HG03175 (cell line): Measurements from ENCODE around the gene DPP10.
"Not testable (repeated sequence)": the region's sequence is repeated elsewhere in the genome, so short reads cannot be mapped to it uniquely, and the experiment has no call there.

Experiments used
- ATAC-seq: cut with Tn5 transposase; IDR thresholded peaks from one replicate; pipeline ENCODE4 v1.9.1; 2021; ENCODE audit warnings: mild to moderate bottlenecking, moderate library complexity; ENCODE audit not compliant: unreplicated experiment

DPP10 gene

DNA sequence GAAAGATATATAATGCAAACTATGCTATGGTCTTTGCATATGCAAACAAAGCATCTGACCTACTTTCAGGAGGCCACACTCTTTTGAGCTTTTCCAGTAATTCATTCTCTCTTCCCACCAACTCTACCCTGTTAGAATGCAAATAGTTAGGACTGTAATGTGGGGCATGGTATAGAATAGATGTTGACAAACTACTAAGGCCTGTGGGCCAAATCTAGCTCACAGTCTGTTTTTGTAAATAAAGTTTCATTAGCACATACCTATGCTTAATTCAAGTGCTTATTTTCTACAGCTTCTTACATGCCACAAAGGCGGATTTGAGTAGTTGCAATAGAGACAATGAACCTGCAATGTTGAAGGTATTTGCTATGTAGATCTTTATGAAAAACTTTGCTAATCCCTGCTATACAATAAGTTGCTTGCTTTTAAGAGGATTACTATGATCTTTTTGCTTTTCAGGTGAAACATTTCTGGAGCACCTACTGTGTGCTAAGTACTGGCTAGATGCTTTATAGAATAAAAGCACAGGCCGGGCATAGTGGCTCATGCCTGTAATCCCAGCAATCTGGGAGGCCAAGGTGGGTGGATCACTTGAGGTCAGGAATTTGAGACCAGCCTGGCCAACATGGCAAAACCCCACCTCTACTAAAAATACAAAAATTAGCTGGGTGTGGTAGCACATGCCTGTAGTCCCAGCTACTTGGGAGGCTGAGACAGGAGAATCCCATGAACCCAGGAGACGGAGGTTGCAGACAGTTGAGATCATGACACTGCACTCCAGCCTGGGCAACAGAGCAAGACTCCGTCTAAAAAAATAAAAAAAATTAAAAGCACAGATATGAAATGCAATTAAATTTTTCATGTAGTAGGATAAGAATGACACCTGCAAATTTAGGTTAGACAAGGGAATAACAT lies 267.8 kb downstream of the DPP10 start:
- no peak for ATAC-seq

DNA sequence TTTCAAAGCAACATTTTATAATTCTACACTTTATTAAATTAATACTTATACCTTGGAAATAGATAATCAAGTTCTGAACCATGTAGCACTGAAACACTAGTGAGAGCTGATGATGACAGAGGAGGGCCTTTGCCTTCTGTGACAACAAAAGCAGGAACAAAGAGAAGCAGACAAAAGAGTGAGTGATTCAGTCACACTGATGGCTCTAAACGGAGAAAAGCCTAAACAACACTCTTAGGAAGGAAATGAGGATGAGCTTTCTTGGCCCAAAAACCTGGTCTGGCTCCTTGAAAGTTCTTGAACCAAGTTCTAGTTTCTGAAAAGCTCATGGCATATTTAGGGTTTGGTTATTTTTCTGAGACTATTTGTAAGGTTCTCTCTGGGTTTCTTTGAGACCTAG lies 271.9 kb downstream of the DPP10 start:
- no peak for ATAC-seq

DNA sequence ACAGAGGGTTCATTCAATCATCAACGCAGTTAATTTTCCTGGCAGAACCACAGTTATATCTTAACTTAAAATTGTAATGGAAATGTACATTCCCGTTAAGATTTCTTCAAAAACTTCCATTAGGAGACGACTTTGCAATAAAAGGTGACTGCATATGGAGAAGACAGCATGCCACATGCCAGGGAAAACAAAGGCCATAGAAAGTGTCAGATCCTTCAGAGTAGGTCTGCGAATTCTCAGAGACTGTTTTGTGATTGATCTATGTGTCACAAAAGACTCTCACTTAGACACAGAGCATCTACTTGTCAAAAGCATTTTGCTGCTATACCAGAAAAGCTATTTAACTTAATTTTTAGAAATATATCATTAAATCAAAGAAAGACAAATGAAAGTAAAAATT lies 274.6 kb downstream of the DPP10 start:
- no peak for ATAC-seq

DNA sequence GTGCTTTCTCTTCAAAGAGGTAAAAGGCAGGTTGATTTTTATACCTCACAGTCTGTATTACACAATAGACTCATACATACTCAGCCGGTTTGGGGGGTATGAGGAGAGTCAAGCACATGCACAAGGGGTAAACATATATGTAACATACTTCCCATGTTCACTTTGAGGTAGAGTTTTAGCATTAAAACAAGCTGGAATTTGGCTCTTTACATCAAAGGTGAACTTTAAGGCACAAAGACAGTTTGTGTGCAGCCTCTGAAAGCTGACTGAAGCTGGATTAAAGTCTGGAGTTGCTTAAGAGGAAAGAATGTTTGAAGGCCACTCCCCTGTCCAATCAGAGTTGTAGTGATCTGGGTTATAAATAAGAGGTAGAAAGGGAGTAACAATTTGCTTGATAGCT lies 282.0 kb downstream of the DPP10 start:
- no peak for ATAC-seq

DNA sequence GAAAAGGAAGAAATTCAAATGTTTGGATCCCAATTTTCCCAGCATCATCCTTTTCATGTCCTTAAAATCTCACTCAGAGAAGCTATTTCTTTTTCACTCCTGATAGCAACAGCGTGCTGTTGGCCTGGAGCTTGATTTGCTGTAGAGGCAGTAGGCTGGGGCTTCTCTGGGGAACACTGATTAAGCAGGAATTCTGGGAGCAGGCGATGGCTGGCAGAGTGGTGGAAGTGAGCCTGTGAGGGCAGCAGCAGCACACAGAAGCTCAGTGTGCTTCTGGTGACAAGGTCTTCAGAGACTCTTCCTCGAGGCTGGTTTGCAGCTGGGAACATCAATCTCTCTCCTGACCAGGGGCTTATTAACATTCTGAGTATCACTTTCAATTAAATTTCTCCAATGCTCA lies 284.6 kb downstream of the DPP10 start:
- no peak for ATAC-seq

DNA sequence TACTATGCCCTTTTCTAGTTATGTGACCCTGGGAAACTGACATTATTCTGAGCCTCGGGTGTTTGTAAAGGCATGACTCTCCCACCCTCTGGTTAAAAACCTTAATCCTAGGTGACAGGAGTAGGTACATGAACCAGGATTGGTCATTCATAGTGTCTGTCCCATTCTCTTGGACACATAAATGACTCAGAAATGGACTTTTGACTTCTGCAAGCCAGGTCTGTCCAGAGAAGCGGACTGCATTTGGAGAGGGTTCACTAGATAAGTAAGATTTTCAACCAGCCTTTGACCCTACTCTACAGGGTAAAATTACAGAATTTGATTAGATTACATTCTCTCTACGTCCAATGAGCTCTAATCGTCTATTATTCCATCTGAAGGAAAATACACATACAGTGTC lies 285.9 kb downstream of the DPP10 start:
- ATAC-seq: no peak

DNA sequence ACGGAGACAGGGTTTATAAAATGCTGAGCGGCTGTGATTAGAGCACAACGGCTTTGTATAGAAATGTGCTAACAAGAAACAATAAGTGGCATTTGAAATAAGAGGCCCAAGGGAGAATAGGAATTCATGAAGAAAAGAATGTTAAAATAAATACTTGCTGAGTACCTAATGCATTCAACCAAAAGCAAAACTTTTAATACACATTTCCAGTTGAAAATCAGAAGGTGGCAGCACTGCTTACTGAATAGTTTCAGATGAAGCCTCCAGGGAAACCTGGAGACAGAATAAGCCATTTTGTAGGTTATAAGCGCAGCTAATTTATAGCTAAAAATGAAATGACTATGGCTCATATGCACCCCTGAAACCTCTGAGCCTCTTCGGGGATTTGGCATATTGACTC lies 286.6 kb downstream of the DPP10 start:
- no peak for ATAC-seq

DNA sequence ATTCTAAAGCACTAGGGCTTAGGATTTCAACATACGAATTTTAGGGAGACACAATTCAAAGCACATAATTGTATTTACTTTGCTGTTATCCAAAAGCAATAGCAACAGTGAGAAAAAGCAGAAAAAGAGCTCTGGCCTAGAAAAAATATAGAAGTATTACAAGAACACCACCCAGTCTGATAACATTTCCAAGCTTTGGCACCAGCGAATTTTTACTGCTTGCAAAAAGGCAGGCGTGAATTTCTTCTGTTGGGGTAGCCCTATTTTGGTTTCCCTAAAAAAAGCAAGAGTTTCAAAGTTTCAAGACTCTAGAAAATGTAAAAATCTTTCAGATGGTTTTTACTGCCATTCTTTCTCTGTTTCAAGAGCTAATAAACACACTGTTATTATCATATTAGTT lies 292.7 kb downstream of the DPP10 start:
- no peak for ATAC-seq

DNA sequence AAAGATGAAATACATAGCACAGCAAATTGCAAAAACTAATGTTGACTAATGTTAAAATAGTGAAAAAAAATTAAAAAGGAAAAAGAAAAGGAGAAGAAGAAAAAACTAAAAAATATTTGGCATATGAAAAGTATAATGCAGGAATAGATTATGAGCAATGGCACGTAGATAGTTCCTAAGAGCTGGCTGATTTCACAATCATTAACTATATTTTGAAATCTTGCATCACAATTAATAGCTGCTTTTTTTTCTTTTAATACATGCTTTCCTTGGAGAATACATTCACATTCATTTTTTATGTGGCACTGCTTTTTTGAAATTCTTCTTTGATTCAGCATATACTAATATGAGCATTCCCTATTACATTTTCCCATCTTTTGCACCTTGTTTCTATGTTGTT lies 299.8 kb downstream of the DPP10 start:
- ATAC-seq: no peak

DNA sequence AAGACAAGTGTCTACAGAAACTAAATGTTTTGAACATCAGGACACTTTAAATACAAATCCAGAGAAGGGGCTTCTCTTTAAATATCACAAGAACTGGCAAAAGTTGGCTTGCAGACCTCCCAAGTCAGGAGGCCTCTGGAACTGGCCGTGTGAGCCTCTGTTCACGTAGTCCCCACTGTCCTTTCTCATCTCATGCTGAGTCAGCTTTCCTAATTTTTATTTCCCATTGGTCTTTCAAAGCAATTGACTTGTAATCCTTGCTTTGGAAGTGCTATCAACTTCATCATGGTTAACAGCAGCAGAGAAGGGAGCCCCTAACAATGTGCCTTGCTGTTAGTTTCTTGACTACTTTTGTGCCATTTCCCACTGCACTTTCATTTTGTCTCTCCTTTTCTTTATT lies 303.3 kb downstream of the DPP10 start:
- ATAC-seq: no peak

DNA sequence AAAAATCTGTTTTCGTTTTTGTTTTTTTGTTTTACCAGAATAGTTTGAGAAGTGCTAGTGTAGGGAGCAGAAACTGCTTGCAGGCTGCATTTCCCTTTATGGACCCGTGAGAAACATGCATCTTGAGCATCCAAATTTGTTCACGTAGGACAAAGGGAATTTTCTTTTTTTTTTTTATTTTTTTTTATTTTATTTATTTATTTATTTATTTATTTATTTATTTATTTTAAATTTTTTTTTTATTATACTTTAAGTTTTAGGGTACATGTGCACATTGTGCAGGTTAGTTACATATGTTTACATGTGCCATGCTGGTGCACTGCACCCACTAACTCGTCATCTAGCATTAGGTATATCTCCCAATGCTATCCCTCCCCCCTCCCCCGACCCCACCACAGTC lies 305.7 kb downstream of the DPP10 start:
- ATAC-seq: not testable (repeated sequence)

DNA sequence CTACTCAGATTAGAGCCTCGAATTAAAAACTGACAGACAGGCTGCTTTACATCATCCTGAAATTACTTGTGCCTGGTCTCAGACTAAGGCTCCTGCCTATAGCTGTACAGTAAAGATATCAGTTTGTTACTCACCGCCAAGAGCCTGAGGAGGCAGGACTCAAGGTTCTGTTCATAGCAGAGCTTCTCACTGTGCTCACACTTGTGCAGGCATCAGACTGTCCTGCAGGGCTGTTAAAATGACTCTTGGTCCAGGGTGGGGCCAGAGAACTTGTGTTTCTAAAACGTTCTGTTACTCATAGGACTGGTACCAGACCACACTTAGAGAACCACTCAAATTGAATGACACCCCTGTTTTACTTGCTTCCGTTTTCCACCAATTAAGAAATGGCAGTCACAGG lies 310.0 kb downstream of the DPP10 start:
- ATAC-seq: no peak

DNA sequence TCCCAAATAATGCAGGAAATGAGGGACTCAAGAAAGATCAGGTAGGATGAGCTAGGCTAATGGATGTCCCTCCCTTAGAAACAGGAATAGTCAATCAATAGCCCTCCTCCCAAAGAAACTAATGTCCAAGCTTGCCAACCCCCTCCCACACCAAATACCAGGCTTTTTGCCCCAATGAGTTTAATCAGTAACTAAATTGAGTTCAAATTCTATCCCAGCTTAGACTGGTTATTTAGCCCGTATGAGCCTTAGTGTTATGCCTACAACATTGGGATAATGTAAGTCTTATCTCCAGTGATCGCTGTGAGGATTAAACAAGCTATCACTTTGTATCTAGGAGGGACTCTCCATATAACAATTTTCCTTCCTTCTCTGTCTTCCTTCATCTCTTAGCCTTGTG lies 310.7 kb downstream of the DPP10 start:
- ATAC-seq: no peak

DNA sequence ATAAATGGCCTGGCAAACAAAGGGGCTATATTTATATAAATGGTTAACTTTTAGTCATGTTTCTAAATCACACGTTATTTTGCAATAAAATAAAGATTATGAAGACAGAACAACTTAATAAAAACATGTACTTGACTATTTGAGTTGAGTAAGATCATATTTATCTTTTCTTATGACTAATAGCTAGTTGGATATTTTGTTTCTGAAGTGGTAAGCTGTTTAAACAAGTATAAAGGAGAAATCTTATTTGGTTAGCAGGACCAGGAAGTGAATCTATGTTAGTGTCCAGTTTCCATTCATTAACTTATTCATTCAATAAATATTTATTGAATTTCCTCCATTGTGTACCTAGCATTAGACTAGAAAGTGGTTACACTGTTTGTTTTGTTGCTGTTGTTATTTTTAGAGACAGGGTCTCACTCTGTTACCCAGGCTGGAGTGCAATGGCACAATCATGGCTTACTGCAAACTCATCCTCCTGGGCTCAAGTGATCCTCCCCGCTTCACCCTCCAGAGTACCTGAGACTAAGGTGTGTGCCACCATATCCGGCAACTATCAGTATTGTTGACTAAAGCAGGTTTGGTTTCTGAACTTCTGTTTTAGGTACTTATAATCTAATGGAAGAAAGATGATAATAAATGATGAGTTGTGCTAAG lies 312.6 kb downstream of the DPP10 start:
- no peak for ATAC-seq

DNA sequence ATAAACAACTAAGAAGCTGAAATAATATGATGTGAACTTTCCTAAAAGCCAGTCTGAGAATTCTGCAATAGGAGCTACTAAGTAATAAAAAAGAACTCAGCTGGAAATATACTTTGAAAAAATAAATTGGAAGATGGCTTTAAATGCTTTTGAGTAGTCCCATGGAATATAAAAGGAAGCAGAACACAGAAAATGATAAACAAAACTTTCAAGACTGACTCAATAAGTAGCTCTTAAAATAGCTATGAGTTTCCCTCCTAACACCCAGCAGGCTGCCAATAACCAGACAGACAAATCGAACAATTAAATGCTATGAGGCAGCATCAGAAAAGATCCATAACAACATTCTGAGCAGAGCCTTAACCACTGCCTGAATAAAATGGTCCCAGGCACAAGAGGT lies 319.9 kb downstream of the DPP10 start:
- no peak for ATAC-seq

DNA sequence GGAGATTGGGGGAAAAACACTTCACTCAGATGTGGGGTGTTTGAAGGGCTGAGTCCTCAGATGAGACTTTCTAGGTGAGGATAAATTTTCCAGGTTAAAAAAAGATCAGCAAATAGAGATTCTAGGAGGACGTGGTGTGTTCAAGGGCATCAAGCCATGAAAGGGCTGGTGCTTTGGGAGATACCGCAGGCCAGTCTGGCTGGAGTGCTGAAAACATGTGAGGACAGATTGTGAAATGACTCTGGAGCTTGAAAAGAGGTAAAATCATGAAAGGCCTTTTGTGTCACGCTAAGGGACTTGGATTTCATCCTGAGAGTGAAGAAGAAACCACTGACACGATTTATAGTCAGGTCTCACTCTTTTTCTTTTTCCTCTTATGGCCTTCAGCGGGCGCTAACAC lies 320.5 kb downstream of the DPP10 start:
- no peak for ATAC-seq

DNA sequence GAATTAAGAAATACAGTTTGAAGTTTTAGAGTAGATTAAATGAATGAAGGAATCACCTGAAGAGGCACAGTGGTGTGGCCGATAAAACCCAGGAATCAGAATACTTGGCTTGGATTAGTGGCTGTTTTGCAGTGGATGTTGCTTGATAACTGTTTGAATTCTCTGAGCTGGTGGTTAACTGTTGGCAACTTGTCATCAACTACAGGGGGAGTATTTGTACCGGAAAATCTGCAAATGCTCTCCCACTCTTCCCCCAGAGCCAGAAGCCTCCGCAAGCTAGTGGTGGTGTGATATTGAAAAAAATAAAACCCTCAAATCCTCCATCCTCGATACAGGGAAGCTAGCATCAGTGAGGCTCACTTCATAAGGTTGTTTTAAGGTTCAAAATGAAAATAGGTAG lies 326.7 kb downstream of the DPP10 start:
- no peak for ATAC-seq

DNA sequence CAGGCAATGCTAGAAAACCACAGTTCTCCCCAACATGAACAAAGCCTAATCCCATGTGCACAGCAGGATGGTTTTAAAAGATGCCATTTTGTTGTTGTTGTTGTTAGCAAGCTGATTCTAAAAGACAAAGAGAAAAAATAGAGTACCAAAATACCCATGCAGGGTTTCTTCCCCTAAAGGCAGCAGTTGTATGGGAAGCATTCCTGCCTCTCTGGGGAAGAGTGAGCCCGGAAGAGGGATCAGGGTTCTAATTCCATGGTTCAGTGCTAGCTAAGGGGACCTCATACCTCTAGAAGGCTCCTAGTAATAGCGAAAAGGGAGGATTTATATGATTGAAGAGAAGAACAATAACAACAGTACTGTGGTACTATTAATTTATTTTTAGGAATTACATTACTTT lies 327.6 kb downstream of the DPP10 start:
- no peak for ATAC-seq

DNA sequence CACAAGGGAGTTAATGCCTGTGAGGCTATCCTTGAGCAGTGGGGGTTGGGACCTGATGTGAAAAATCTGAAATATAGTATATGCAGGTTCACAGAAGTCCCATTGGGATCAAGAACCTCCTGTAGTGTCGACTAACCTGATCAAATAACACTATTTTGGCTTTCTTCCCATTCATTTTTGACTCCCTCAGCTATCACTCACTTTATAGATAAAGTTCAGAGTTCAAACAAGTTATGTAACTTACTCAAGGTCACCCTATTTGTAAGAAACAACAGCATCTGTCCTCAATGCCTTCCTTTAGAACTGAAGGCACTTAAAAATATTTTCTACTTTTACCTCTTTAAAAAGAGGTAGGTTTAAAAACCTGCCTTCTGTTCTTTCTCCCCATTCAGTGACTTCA lies 341.6 kb downstream of the DPP10 start:
- ATAC-seq: no peak

DNA sequence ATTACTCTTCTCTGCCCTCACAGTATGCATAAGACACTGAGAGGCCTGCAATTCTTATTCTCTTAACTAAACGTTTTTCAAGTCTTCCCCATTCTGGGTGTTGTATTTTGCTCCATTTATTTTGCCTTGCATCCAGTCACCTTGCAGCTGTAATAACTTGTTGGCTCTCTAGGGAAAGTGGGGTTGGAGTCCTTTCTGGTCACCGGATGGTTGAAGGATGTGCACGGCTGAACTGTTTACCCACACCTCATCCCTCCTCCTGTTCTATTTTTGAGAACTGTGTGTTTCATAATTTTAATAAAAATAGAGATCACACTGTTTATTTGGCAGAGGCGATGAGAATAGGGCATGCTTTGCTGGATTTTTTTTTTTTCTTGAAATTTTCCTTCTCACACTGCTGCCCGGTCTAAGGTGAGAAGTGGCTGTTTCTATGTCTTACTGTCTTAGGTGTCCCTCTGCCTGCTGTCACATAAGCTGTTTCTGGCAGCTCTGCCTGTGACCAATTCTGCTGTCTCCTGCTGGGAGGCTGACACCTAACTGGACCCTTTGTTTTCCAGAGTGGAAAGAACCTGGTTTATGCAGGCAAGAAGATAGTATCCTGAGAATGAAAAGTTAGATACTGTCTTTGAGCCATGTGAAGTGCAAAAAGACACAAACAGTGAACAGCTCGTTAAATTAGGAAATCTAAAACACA lies 342.6 kb downstream of the DPP10 start:
- no peak for ATAC-seq

DNA sequence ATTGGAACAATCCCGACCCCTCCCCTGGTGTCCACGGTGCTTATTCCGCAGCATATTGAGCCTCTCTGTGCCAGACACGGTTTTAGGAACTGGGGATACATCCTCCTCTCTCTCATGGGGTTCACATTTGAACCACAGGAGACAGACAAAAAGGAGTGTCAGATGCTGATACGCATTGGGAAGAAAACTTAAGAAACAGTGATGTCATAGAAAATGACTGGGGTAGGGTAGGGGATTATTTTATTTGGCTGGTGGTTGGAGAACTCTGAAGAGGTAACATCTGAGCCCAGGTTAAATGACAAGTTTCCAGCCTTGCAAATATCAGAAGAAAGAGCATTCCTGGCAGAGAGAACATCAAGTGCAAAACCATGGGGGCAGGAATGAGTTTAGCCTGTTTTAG lies 344.5 kb downstream of the DPP10 start:
- ATAC-seq: no peak

DNA sequence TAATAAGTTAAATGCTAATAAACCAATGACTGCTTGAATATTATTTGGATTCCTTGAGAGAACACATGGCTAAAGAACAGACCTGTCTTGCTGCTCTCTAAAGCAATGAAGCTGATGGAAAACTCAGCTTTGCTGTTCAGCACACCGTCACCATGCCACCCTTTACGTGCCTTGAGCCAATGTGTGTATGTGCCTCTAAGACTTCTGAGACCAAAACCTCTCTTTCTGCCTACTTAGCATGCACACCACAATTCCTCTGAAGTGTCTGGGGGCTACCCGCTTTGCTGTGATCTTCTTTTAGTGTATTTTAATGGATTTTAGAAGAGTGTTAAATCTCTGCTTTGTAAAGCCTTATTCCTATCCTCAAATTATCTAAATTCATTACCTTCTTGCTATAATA lies 345.0 kb downstream of the DPP10 start:
- ATAC-seq: no peak
